ENCODE results near the gene SIGLEC6. TPM values are rescaled to one million over a fixed set of nuclear protein-coding genes. Genes with fewer than 3 reads are reported as not detected.
A peak's percentile ranks its signal among the peaks of the same experiment; 100 is the strongest.

SIGLEC6 gene
- total RNA-seq, 1 experiment from 2014 or later = not detected

DNA sequence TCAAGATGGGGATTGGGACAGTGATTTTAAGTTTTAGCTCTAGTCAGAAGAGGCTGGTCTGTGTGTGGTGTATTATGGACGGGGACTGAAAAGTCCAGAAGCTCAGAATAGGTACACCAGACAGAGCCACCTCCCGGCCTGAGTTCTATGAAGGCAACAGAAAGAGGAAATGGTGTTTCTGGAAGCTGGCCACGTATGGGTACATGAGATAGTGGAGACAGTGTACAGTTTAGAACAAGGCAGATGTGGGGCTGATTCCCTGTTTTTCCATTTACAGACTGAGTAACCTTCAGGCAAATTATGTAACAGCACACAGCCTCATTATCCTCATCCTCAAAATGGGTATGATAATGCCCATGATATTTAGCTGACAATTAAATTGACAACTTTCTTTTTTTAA lies 40.9 kb upstream of the SIGLEC6 start:
- intact Hi-C loops (cut with micrococcal nuclease; ENCODE audit: unreplicated experiment) = no loop called here
- TF ChIP-seq, protein P1, sequence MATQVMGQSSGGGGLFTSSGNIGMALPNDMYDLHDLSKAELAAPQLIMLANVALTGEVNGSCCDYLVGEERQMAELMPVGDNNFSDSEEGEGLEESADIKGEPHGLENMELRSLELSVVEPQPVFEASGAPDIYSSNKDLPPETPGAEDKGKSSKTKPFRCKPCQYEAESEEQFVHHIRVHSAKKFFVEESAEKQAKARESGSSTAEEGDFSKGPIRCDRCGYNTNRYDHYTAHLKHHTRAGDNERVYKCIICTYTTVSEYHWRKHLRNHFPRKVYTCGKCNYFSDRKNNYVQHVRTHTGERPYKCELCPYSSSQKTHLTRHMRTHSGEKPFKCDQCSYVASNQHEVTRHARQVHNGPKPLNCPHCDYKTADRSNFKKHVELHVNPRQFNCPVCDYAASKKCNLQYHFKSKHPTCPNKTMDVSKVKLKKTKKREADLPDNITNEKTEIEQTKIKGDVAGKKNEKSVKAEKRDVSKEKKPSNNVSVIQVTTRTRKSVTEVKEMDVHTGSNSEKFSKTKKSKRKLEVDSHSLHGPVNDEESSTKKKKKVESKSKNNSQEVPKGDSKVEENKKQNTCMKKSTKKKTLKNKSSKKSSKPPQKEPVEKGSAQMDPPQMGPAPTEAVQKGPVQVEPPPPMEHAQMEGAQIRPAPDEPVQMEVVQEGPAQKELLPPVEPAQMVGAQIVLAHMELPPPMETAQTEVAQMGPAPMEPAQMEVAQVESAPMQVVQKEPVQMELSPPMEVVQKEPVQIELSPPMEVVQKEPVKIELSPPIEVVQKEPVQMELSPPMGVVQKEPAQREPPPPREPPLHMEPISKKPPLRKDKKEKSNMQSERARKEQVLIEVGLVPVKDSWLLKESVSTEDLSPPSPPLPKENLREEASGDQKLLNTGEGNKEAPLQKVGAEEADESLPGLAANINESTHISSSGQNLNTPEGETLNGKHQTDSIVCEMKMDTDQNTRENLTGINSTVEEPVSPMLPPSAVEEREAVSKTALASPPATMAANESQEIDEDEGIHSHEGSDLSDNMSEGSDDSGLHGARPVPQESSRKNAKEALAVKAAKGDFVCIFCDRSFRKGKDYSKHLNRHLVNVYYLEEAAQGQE (IDR thresholded peaks at IDR 0.05; ENCODE audit: insufficient read depth in 1 of 2, low read depth in 2 of 2, low read length in 1 of 2) = no peak
- TF ChIP-seq SIN3A (IDR thresholded peaks at IDR 0.05; ENCODE audit: borderline replicate concordance, insufficient read depth, low read depth, low read length) = no peak
- no peak for TF ChIP-seq POLR2AphosphoS5 (IDR thresholded peaks at IDR 0.05; ENCODE audit: low read depth, low read length)
- TF ChIP-seq, protein P2, sequence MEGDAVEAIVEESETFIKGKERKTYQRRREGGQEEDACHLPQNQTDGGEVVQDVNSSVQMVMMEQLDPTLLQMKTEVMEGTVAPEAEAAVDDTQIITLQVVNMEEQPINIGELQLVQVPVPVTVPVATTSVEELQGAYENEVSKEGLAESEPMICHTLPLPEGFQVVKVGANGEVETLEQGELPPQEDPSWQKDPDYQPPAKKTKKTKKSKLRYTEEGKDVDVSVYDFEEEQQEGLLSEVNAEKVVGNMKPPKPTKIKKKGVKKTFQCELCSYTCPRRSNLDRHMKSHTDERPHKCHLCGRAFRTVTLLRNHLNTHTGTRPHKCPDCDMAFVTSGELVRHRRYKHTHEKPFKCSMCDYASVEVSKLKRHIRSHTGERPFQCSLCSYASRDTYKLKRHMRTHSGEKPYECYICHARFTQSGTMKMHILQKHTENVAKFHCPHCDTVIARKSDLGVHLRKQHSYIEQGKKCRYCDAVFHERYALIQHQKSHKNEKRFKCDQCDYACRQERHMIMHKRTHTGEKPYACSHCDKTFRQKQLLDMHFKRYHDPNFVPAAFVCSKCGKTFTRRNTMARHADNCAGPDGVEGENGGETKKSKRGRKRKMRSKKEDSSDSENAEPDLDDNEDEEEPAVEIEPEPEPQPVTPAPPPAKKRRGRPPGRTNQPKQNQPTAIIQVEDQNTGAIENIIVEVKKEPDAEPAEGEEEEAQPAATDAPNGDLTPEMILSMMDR (IDR thresholded peaks at IDR 0.05) = no peak
- no peak for TF ChIP-seq TCF7L2 (IDR thresholded peaks at IDR 0.05; ENCODE audit: low read depth, low read length)
- POLR2A ChIA-PET = no interaction called here
- CTCF ChIA-PET = no interaction called here
- H3K4me1 ChIP-seq (ENCODE audit: control insufficient read depth, insufficient read depth, low read length) = no peaks in the 10 kb centered on the region
- no peak overlapping the region for H3K27ac ChIP-seq (ENCODE audit: low read length)
- in situ Hi-C loops (cut with HindIII; ENCODE audit: low pct_unique_long_range_greater_than_20kb, low sequenced_read_pairs) = no loop called here
- no peaks in the 10 kb centered on the region for H3K9me3 ChIP-seq (ENCODE audit: control insufficient read depth, insufficient read depth, low read depth, low read length)
- H3K27me3 ChIP-seq (ENCODE audit: control insufficient read depth, insufficient read depth, low read length) = 0 out of 2 replicates have a peak, but pooled peaks cover 5% of the 10 kb centered on the region
- peaks cover 3% of the 10 kb centered on the region for H3K36me3 ChIP-seq (ENCODE audit: control insufficient read depth, insufficient read depth, low read length)
- H3K4me3 ChIP-seq (ENCODE audit: low read depth in 2 of 2, low read length in 2 of 2) = peak overlapping the region in 1 of 2 experiments; percentile 71; a peak in 2 of 4 replicates
- ATAC-seq (no peak), DNase-seq (ENCODE audit: low read depth, low spot score) (no peak)
- BruUV-seq (replicated peaks) = no TSS peak

DNA sequence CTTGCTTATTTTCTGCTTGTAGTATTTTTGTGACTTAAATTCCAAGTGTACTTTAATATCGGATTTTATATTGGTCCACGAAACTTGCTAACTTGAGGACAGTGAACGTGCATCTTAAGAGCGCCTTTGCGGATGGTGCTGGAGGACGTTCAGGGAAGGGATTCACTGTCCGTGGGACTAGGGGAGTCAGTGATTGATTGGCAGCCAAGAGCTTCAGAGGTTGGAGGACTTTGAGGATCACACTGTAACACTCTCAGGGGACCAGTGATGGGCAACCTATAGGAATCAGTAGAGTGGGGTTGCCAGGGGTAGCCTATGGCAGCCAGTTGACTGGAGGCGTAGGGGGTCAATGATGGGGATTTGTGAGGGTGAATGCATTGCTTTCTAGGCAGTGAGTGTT lies 40.1 kb upstream of the SIGLEC6 start:
- H3K4me1 ChIP-seq (ENCODE audit: control insufficient read depth, insufficient read depth, low read length) = no peaks in the 10 kb centered on the region
- H3K27me3 ChIP-seq (ENCODE audit: control insufficient read depth, insufficient read depth, low read length) = peaks cover 7% of the 10 kb centered on the region
- H3K36me3 ChIP-seq (ENCODE audit: control insufficient read depth, insufficient read depth, low read length) = peaks cover 3% of the 10 kb centered on the region
- H3K4me3 ChIP-seq (ENCODE audit: low read depth in 2 of 2, low read length in 2 of 2) = peak overlapping the region; percentile 71 to 86
- no peaks in the 10 kb centered on the region for H3K9me3 ChIP-seq (ENCODE audit: control insufficient read depth, insufficient read depth, low read depth, low read length)
- in situ Hi-C loops (cut with HindIII; ENCODE audit: low pct_unique_long_range_greater_than_20kb, low sequenced_read_pairs) (no loop called here), intact Hi-C loops (cut with micrococcal nuclease; ENCODE audit: unreplicated experiment) (no loop called here)
- TSS peak; percentile 75 for BruUV-seq (replicated peaks)
- TF ChIP-seq, protein P2 (IDR thresholded peaks at IDR 0.05) = no peak
- TF ChIP-seq SIN3A (IDR thresholded peaks at IDR 0.05; ENCODE audit: borderline replicate concordance, insufficient read depth, low read depth, low read length) = no peak
- TF ChIP-seq TCF7L2 (IDR thresholded peaks at IDR 0.05; ENCODE audit: low read depth, low read length) = no peak
- TF ChIP-seq POLR2AphosphoS5 (IDR thresholded peaks at IDR 0.05; ENCODE audit: low read depth, low read length) = no peak
- TF ChIP-seq, protein P1 (IDR thresholded peaks at IDR 0.05; ENCODE audit: insufficient read depth in 1 of 2, low read depth in 2 of 2, low read length in 1 of 2) = no peak
- POLR2A ChIA-PET = no interaction called here
- CTCF ChIA-PET = no interaction called here
- DNase-seq (ENCODE audit: low read depth, low spot score) = no peak
- ATAC-seq = peak; percentile 57
- peak overlapping the region; percentile 81 for H3K27ac ChIP-seq (ENCODE audit: low read length)

Measured in Panc1 (cell line).